Parathyroid adenoma (tissue), 2 donors: Measurements from ENCODE around the gene LCK.

Experiments used
- H2AFZ ChIP-seq: fragments of 300-600 bp; sonication (generic); one replicate; pipeline ENCODE4 v1.7.0; 2017; ENCODE audit warnings: antibody characterized with exemption, mild to moderate bottlenecking
- H3K27ac ChIP-seq: fragments of 300-600 bp; sonication (generic); one replicate; pipeline ENCODE4 v1.7.0; 2017
- H3K27me3 ChIP-seq: fragments of 300-600 bp; sonication (generic); one replicate; pipeline ENCODE4 v1.7.0; 2017; ENCODE audit warnings: low read length; ENCODE audit not compliant: control insufficient read depth, insufficient read depth
- H3K36me3 ChIP-seq: fragments of 300-600 bp; sonication (generic); one replicate; pipeline ENCODE4 v1.7.0; 2017; ENCODE audit warnings: low read length; ENCODE audit not compliant: control insufficient read depth, insufficient read depth
- H3K4me1 ChIP-seq: fragments of 300-600 bp; sonication (generic); one replicate; pipeline ENCODE4 v1.7.0; 2017; ENCODE audit warnings: control low read depth
- H3K4me2 ChIP-seq: fragments of 300-600 bp; sonication (generic); one replicate; pipeline ENCODE4 v1.7.0; 2017; ENCODE audit warnings: low read length
- H3K4me3 ChIP-seq: fragments of 300-600 bp; sonication (generic); one replicate; pipeline ENCODE4 v1.7.0; 2017; ENCODE audit warnings: low read depth, low read length
- H3K79me2 ChIP-seq: fragments of 300-600 bp; sonication (generic); one replicate; pipeline ENCODE4 v1.7.0; 2017; ENCODE audit warnings: control low read depth
- H3K9ac ChIP-seq: fragments of 300-600 bp; sonication (generic); one replicate; pipeline ENCODE4 v1.7.0; 2017; ENCODE audit warnings: mild to moderate bottlenecking
- H3K9me3 ChIP-seq: fragments of 300-600 bp; sonication (generic); one replicate; pipeline ENCODE4 v1.7.0; 2017; ENCODE audit warnings: low read length; ENCODE audit not compliant: control insufficient read depth
- CTCF ChIP-seq: fragments of 300-600 bp; sonication (generic); IDR thresholded peaks from one replicate; pipeline ENCODE4 v1.7.0; 2017; ENCODE audit warnings: antibody characterized with exemption, mild to moderate bottlenecking
- donor health status: primary hyperparathyroidism.

The LCK gene

GRCh38 chr1:32224285-32224684 lies 26.8 kb upstream of the LCK start:
- no peak overlapping the region for H3K4me3 ChIP-seq
- H3K4me2 ChIP-seq = no peak overlapping the region
- H3K9ac ChIP-seq = no peak overlapping the region
- peaks cover 13% of the 10 kb centered on the region for H3K4me1 ChIP-seq
- peaks cover 11% of the 10 kb centered on the region for H3K79me2 ChIP-seq
- H2AFZ ChIP-seq = no peak overlapping the region
- H3K36me3 ChIP-seq = no peaks in the 10 kb centered on the region
- no peak for TF ChIP-seq CTCF
- H3K27ac ChIP-seq = no peak overlapping the region
- H3K27me3 ChIP-seq = no peaks in the 10 kb centered on the region
- H3K9me3 ChIP-seq = no peaks in the 10 kb centered on the region

- H3K79me2 ChIP-seq = peaks cover 2% of the 10 kb centered on the region
- no peaks in the 10 kb centered on the region for H3K36me3 ChIP-seq
- no peak overlapping the region for H3K27ac ChIP-seq
- no peak overlapping the region for H2AFZ ChIP-seq
- no peak overlapping the region for H3K4me3 ChIP-seq
- no peak for TF ChIP-seq CTCF
- H3K9ac ChIP-seq = no peak overlapping the region
- H3K27me3 ChIP-seq = no peaks in the 10 kb centered on the region
- no peaks in the 10 kb centered on the region for H3K9me3 ChIP-seq
- no peak overlapping the region for H3K4me2 ChIP-seq
- no peaks in the 10 kb centered on the region for H3K4me1 ChIP-seq
Observed at GRCh38 chr1:32228771-32229170, 22.3 kb upstream of the LCK start.

- Histone ChIP-seq H3K4me2 (no peak overlapping the region), H3K4me3 (no peak overlapping the region), H3K36me3 (no peaks in the 10 kb centered on the region), H3K27me3 (no peaks in the 10 kb centered on the region), H3K9me3 (no peaks in the 10 kb centered on the region), H3K4me1 (no peaks in the 10 kb centered on the region), H3K9ac (no peak overlapping the region), H2AFZ (no peak overlapping the region), H3K27ac (no peak overlapping the region), H3K79me2 (no peaks in the 10 kb centered on the region)
- no peak for TF ChIP-seq CTCF
Observed at GRCh38 chr1:32231843-32232432, 19.1 kb upstream of the LCK start.

- Histone ChIP-seq H3K4me1 (no peaks in the 10 kb centered on the region), H2AFZ (no peak overlapping the region), H3K36me3 (no peaks in the 10 kb centered on the region)
Observed at GRCh38 chr1:32232558-32233304, 18.3 kb upstream of the LCK start.

More at GRCh38 chr1:32232558-32233304, 18.3 kb upstream of the LCK start:
- no peak overlapping the region for H3K27ac ChIP-seq
- H3K9me3 ChIP-seq = no peaks in the 10 kb centered on the region
- no peak overlapping the region for H3K4me2 ChIP-seq
- H3K79me2 ChIP-seq = no peaks in the 10 kb centered on the region
- no peak for TF ChIP-seq CTCF
- no peak overlapping the region for H3K9ac ChIP-seq
- H3K4me3 ChIP-seq = no peak overlapping the region
- no peaks in the 10 kb centered on the region for H3K27me3 ChIP-seq
